HG03135 (cell line): ENCODE measurements around the gene GLA.
A peak's percentile ranks its signal among the peaks of the same experiment; 100 is the strongest.

Experiments
- ATAC-seq: cut with Tn5 transposase; IDR thresholded peaks from one replicate; pipeline ENCODE4 v1.9.1; 2021; ENCODE audit warnings: mild to moderate bottlenecking, moderate library complexity; ENCODE audit not compliant: unreplicated experiment

Gene GLA

DNA sequence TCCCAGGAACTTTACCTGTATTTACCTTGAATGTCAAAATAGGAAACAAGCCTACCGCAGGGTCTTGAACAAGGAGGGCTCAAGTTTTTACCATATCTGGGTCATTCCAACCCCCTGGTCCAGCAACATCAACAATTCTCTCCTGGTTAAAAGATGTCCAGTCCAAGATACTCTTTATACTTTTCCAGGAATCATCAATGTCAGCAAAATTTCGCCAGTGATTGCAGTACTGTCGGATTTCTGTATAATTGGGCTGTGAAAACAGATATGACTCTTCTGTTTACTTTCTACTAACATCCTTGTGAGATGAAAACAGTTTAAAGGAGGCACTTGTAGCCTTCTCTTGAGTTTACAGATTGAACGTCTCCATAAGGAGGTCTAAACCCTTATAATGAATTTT, 9.0 kb downstream of the GLA start:
- ATAC-seq, result no peak

DNA sequence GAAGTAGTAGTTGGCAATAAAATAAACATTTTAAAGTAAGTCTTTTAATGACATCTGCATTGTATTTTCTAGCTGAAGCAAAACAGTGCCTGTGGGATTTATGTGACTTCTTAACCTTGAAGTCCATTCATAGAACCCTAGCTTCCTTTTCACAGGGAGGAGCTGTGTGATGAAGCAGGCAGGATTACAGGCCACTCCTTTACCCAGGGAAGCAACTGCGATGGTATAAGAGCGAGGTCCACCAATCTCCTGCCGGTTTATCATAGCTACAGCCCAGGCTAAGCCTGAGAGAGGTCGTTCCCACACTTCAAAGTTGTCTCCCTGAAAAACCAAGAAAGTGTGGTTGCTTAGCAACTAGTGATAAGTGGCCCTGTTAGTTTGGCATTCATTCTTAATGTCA, 9.9 kb downstream of the GLA start:
- ATAC-seq, result no peak

DNA sequence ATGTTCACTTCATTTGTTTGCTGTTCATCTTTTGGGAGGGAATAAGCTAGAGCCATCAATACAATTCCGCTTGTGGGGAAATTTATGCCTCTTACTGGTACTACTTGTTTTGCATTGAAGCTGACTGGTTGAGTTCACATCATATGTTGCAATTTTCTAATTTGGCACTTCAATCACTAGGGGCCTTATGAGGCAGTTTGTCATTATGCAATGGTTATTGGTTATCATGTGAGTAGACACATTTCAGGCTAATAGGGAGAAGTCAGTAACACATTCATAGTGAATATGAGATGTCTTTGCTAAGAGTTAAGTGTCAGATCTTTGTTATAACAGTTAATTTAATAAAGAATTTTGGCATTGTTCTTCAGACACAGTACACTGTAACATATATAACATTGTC, 11.9 kb downstream of the GLA start:
- ATAC-seq, result no peak

DNA sequence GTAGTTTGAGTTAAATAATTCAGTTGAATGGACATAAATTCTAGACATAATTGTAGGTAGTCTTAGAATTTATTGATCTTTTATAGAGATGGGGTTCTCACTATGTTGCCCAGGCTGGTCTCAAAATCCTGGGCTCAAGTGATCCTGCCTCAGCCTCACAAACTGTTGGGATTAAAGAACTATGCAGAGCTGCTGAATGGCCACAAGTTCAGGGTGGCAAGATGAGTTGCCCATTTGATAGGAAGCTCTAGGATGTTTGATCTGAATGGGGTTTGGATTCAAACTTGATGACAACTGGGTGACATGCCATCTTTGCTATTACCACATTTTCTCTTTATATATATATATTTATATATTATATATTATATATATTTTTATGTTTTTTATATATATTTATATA, 13.4 kb downstream of the GLA start:
- no peak for ATAC-seq

DNA sequence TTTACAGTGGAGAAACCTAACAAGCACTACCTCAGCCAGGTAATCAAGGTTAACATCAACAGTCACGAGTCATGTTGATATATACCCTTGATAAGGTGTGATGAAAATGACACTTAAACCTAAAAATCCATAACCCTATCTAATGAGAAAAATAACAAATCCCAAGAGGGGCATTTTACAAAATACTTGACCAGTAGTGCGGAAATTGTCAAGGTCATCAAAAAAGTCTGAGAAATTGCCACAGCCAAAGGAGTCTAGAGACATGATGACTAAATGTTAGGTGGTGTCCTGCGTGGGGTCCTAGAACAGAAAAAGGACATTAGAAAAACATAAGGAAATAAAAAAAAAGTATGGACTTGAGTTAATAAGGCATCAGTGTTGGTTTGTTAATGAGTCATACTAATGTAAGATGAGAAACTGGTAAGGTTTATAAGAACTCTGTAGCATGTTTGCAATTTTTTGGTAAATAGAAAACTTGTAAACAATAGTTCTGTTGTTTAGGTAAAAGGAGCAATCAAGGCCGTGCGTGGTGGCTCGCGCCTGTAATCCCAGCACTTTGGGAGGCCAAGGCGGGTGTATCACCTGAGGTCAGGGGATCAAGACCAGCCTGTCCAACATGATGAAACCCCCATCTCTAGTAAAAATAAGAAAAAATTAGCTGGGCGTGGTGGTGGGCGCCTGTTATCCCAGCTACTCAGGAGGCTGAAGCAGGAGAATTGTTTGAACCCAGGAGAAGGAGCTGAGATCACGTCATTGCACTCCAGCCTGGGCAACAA, 14.0 kb downstream of the GLA start:
- ATAC-seq, result no peak

DNA sequence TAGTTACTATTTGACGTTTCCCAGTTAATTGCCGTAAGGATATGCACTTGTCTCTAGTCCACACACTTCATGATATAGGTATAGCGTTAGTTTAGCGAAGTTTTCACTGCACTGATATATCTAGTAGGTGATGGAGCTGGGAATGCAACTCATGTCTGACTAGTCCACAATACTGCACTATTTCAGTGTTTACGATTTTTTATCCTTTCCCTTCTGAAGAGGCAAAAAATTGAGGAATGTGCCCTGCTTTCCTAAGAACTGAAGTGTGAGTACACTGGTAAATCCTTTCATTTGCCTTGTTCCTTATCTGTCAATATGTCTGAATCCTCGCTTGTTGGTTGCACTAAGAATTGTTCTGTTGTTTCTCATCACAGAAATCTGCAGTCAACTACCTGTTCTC, 15.9 kb downstream of the GLA start:
- ATAC-seq, result no peak

DNA sequence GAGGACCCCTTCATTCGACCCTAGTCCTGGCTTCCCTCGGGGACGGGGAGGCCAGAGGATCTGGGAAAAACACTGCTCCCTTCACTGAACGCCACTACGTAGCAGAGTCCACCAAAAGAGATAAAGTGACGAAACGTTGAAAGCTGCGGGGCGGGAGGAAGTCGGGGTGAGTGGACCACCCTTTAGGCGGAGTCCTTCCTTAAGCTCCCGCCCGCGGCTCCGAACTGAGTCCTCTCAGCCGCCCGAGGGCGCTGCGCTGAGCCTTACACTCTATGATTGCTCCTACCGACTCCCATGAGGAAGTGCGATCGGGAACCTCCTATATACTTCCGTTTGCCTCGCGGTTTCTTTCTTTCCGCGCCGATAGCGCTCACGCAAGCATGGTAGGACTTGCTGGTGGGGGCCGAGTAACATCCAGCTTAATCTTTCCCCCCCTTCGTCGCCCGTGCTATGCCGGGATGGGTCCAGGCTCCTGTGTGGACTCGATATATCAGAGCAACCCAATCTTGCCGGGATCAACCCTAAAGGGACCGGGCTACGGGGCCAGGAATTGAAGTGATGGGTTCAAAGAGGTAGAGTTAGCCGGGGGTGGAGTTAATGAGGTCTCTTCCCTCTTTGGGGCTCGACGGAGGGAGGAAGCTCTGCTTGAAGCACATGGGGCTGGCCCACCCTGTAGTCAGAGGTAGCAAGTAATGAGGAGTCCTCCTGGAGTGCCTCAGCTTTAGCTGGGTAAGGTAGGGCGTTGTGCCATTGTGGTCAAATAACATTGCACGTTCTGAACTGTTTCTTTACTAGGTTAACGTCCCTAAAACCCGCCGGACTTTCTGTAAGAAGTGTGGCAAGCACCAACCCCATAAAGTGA, 16.8 kb downstream of the GLA start, which contains the start of gene RPL36A:
Gene RPL36A (plus strand): TSS at position 348 of the 862 bp plus-strand sequence. CDS start 33 bp downstream, at position 381.
- ATAC-seq, result peak; percentile 79

DNA sequence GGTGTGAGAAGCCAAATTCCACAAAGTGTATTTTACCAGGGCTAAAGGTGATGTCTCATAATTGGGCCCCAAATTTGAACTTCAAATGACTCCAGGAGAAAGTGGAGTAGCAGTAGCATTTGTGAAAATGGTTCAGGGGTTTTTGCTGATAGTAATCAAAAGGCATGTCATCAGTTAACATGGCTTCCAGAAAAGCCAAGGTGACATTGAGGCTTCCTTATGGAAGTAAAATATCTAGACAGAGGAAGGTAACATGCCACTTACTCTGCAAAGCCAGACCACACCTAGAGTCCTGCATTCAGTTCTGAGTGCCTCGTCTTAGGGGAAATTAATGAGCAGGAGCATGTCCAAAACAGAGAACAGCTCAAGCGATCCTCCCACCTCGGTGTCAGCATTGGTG, 19.1 kb downstream of the GLA start:
- no peak for ATAC-seq

DNA sequence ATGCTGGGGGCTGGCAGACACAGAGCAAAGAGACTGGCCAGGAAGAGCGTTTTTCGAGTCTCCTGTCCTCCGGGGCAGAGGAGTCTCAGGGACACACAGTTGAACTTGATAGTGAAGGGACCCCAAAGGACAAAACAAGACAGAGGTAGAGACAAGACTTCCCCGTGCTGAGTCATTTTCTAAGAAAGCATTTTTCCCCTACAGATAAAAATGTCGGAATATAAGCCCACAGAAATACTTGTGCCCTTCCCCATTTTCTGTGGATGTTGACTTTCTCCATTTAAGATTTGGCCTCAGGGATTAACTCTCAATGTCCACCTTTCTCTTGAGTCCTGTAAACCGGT, 21.2 kb downstream of the GLA start:
- ATAC-seq, result no peak

DNA sequence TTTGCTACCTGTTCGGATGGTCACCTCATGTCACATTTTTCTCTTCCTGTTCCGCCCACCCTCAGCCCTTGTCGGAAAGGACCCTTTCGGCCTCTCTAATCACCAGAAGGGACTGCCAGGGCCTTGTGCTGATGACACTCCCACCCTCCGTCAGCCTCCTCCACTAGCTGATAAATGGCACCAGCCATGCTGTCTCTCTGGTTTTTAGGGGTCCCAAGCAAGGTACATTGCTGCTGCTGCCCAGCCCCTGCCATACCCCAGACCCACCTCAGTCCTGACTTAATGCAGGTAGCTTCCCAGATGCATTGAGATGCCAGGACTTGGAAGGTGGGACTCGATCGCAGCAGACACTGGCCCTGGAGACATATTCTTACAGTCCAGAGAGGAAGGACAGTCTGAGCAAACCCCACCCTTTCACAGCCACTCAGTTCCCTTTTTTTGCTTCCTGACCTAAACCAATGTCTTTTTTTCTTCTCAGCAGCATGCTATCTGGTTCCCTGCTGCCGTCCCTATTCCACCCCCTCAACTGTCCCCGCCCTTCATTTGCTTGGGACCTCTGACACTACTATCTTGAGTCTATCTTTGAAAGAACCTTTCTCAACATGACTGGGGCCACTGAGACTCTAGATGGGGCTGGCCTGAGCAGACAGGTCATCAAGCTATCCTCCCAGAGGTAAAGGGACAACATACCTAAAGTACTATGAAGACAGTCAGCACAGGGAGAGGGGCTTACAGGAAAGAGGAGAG, 21.8 kb downstream of the GLA start, which contains the start of gene BTK:
Gene BTK (minus strand): TSS at position 397 of the 747 bp plus-strand sequence. CDS start 10,907 bp downstream, outside the sequence.
- ATAC-seq, result peak; percentile 61

DNA sequence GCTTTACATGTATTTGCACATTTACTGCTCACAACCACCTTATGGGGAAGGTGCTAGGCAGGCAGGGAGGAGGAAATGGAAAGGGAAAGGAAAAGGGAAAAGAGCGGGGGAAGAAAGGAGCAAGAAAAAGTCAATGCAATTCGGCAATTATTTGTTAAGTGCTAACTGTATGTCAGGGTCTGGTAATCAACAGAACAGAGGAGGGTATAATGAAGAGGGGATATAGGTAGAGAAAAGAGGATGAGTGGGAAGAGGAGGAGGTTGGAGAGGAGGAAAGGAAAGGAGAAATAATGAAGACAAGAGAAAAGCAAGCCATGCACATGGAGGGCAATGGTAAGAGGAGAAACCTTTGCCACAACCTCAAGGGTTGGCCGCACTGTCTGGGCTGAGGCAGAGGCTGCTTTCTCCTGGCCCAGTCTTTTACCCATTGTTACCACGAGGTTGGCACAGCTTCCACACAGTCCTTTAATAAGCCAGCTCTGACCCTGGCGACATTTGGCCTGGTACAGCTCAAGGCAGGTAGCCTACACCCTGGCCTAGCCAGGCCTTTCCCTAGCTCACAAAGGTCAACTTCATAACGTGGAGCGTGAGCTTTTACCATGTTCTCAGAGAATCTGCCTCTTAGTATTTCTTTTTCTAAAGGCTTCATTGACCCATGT, 22.6 kb downstream of the GLA start:
- no peak for ATAC-seq

DNA sequence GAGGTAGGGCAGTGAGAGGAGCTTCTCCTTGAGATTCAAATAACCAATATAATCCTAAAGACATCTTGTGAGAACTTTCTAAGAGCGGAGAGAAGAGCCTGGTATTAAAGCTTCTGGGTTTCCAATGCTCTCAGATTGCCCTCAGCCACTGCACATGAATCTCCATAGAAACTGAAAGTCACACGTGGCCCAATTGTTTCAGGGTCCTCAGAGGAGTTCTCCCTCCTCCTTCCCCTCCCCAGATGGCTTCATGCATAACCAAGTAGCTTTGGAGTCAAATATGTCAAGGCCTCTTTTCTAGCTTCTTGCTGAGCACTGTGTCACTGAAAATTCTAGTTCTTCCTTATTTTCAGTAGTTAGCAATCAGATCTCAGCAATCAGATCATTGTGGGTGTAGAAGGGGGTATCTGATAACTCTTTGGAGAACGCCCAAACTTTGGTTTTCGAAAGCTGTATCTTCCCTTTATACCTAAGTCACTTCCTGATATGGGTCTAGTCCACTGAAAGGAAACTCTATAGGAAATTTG, 24.0 kb downstream of the GLA start:
- ATAC-seq, result peak; percentile 65

DNA sequence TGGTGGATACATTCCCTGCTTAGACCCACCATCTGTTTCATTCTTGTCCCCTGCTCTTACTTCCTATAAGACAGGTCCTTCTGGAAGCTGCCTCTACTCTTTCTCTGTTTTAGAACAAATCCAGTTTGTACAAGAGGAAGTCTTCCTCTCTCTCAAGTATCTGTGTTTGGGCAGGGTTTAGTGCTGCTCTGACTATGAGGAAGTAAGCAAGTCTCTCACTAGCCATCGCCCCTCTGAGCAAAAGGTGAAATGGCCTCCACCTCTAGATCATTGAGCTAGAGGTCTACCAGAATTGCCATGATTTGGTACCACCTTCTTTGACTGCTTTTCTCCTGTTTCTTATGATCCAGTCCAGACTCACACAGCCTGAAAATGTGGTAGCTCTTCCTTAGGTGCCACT, 30.2 kb downstream of the GLA start:
- no peak for ATAC-seq

DNA sequence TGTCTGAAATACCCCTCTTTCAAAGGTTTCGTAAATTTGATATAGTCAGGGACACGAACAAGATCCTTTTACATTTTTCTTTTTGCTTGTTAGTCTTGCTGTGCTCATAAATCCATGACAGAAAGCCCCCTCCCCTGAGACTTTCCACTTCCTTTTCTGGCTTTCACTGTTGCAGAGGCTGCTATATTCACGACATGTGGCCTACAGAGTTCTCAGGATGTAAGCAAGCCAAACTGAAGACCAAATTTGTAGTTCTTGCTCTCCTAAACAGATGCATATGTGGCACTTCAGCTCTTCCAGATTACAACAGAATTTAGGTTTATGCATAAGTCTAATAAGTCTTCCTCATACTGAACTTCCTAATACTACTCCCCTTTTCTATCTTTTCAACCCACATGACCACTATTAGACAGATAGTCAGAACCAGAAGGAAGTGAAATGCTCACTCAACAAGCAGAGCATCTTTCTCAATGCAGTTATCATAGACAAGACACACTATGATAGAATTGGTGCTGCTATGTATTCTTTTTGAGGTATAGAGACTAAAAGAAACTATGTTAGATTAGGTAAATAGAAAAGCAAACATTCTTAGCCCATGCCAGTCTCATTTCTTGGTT, 36.7 kb downstream of the GLA start:
- ATAC-seq, result peak; percentile 50

DNA sequence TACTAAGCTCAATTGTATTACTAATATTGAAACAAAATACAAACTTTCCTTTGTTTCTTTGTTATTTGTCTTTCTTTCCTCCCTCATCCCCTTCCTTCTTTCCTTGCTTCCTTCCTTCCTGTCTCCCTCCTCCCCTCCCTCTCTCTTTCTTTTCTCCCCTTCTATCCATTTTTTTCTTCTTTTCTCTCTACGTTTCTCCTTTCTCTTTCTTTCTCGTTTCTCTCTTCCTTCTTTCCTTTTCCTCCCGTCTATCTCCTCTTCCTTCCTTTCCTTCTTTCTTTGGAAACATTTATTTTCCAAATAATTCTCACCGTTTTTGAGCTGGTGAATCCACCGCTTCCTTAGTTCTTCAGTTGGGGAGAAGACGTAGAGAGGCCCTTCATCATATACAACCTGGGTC, 38.0 kb downstream of the GLA start:
- ATAC-seq, result no peak

DNA sequence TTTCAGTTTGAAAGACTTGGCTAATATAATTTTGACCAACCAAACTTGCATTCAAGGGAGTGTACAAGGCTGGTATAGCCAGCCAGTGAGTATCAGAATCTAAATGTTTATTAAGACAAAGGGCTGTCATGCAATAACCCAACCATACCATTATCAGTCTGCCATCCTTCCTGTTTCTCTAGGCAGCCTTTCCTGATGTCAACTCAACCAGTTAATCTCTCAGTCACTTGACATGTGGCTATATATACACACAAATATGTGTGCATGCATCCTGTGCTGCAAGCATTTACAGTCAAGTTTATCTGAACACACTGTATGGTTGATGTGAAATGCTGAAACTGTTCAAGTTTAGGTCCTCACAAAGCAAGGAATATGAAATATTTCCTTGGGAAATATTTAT, 38.9 kb downstream of the GLA start:
- ATAC-seq, result no peak

DNA sequence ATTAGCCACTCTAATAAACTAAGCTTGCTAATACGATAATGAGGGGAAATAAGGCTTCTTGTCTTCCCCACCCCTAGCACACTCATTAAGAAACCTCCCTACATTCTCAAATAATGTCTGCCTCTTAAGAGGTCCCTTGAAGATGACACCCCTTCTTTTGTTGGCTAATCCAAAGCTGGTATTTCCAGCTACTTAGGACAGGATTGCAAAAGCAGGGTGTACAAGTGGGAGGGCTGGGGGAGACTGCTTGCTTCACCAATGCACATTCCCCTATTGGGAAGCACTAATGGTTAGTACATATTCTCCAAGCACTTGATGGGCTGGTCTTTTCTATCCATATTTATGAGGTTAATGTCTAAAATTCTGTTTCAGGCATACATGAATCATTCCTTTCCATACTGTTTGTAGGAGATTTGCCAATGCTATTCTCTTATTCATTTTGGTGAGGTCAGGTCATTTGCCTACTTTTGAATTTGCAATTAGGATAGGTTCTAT, 42.4 kb downstream of the GLA start:
- no peak for ATAC-seq

DNA sequence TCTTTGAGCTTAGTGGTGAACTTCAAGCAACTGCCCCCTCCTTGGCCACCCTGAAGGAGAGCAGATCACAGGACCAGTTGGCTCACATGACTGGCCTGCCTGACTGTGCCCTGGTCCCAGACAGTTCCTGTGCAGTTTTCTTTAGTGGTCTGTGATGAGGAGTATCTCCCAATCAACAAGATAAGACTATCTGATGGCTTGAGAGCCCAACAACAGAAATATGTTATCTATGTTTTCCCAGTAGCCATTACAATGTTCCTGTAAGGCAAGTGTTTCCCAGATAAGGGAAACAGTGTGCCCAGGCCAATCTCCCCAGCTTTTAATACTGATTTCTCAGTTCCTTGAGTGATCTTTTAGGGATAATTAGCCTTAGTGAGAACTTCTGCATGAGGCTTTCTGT, 45.0 kb downstream of the GLA start:
- ATAC-seq, result no peak

DNA sequence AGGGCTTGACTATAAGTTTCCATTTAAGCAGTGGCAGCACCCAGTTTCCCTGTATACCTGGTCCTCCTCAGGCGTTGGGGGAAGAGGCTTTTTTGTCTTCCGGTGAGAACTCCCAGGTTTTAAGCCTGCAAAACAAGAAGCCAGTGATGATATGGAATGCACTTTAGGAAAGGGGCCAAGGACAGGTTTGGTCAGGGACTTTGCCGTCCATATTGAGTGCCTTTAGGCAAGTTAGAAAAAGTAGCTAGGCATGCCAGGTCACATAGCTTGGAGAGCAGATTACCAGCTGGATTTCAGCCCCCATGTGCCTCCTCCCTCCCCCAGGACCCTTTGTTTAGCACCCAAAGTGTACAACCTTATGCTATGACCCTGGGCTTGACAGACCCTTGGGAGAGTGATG, 45.6 kb downstream of the GLA start:
- no peak for ATAC-seq

DNA sequence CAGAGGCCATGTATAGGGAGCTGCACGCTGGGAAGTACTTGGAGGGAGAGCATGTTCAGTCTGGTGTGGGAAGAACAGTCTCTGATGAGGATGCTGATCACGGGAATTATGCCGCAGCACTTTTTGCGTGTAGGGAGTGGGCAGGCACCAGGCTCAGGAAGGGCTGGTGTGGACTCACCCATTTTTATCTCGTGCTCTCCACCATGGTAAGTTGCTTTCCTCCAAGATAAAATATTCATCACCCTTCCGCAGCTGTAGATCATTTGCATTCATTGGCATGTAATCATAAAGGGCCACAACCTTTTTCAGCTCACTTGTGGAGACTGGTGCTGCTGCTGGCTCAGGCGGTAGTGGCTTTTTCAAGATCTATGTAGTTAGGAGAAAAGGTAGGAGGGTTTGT, 47.3 kb downstream of the GLA start:
- ATAC-seq, result no peak
